Nephron progenitor cell (in vitro differentiated cells): ENCODE data around the gene SCAF8.

ENCODE experiments used
- DNase-seq: peaks from one replicate; pipeline ENCODE4 v3.0.0; 2021
- H3K27ac Mint-ChIP-seq: 2 replicates; pipeline ENCODE4 v1.8.0; 2021; ENCODE audit warnings: mild to moderate bottlenecking, moderate library complexity, mixed read lengths
- H3K27me3 Mint-ChIP-seq: 2 replicates; pipeline ENCODE4 v1.8.0; 2021; ENCODE audit warnings: mild to moderate bottlenecking, low read depth, mixed read lengths; ENCODE audit not compliant: poor library complexity
- H3K36me3 Mint-ChIP-seq: 2 replicates; pipeline ENCODE4 v1.8.0; 2021; ENCODE audit warnings: low read depth, mixed read lengths
- H3K4me1 Mint-ChIP-seq: 2 replicates; pipeline ENCODE4 v1.8.0; 2021; ENCODE audit warnings: mixed read lengths
- H3K4me3 Mint-ChIP-seq: 2 replicates; pipeline ENCODE4 v1.8.0; 2021; ENCODE audit warnings: mild to moderate bottlenecking, moderate library complexity, mixed read lengths
- H3K9me3 Mint-ChIP-seq: 2 replicates; pipeline ENCODE4 v1.8.0; 2021; ENCODE audit warnings: mild to moderate bottlenecking, moderate library complexity, mixed read lengths
- CTCF ChIP-seq: fragments of 200-600 bp; sonication (generic); IDR thresholded peaks from 2 replicates; pipeline ENCODE4 v1.5.0; 2021; ENCODE audit warnings: antibody characterized with exemption

Gene SCAF8

DNA sequence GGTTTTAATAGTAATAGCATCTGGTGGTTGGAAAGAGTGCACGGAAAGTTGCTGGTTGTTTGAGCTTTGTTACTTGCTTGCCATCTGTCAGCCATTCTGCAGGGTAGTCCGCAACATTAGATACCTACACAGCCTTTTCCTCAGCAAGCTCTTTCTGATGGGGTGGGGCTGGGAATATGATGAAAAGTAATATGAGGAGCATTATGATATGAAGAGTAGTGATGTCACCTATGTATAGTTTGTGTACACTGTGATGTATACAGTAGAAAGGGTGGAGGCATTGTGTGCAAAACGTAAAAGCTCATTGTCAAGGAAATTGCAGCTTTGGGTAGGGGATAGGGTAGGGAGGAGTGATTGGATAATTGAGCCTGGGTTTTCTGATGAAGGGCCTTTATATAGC is 16.1 kb downstream of the SCAF8 start:
- no peak overlapping the region for H3K27ac Mint-ChIP-seq
- peaks cover 8% of the 10 kb centered on the region for H3K9me3 Mint-ChIP-seq
- DNase-seq, result no peak
- no peak overlapping the region for H3K4me3 Mint-ChIP-seq
- no peak for TF ChIP-seq CTCF
- no peaks in the 10 kb centered on the region for H3K27me3 Mint-ChIP-seq
- no peaks in the 10 kb centered on the region for H3K4me1 Mint-ChIP-seq
- peaks cover 72% of the 10 kb centered on the region for H3K36me3 Mint-ChIP-seq

DNA sequence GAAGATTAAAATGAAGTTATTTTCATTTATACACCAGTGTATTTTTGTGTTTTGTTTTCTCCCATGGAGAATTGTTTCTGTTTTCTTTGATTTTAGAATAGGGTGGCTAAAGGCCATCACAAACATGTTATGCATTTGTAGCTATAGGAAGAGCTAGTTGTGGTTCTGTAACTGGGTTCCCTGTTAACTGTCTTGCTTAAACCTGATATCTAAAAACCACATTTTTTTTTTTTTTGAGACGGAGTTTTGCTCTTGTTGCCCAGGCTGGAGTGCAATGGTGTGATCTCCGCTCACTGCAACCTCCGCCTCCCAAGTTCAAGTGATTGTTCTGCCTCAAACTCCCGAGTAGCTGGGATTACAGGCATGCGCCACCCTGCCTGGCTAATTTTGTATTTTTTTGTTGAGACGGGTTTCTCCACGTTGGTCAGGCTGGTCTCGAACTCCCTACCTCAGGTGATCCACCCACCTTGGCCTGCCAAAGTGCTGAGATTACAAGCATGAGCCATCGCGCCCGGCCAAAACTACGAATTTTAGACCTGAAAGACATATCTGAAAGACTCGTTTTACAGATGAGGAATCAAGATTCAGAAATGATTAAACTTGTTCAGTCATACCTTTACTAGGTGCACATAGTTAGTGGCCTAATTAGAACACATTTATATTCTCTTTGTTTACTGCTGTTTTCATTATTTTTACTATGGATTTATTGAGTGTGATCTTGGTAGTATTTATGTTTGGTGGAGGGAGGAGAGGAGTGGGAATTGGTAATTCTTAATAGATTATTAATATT is 18.0 kb downstream of the SCAF8 start:
- DNase-seq, result no peak
- Mint-ChIP-seq H3K27me3 (no peaks in the 10 kb centered on the region), H3K9me3 (peaks cover 8% of the 10 kb centered on the region), H3K4me1 (no peaks in the 10 kb centered on the region), H3K36me3 (peaks cover 68% of the 10 kb centered on the region), H3K4me3 (no peak overlapping the region), H3K27ac (peak overlapping the region; percentile 87)
- no peak for TF ChIP-seq CTCF

DNA sequence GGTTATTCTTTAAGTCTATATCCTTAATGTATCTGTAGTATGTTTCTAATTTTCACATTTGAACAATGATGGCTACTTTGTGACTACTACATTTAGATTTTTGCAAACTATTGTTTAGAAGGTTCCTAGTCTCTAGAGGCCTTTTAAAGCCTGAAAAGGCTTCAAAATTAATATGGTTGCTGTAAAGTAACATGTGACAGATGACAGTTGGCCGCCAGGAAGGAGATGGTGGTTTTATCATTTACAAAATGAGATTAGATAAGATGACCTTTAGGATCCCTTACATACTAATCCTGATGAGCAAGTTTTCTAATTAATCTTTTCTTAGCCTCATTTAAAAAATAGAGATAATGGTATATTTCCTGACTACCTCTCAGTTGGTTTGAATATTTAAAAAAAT is 18.8 kb downstream of the SCAF8 start:
- Mint-ChIP-seq H3K9me3 (peaks cover 8% of the 10 kb centered on the region), H3K4me1 (no peaks in the 10 kb centered on the region), H3K4me3 (no peak overlapping the region), H3K27me3 (no peaks in the 10 kb centered on the region), H3K27ac (no peak overlapping the region), H3K36me3 (peaks cover 63% of the 10 kb centered on the region)
- TF ChIP-seq CTCF, result no peak
- no peak for DNase-seq

GRCh38 chr6:154754152-154754551 is 20.9 kb downstream of the SCAF8 start:
- Mint-ChIP-seq H3K27me3 (no peaks in the 10 kb centered on the region), H3K4me1 (peaks cover 15% of the 10 kb centered on the region), H3K9me3 (peaks cover 11% of the 10 kb centered on the region), H3K4me3 (no peak overlapping the region), H3K27ac (peak overlapping the region; percentile 81), H3K36me3 (peaks cover 67% of the 10 kb centered on the region)
- no peak for TF ChIP-seq CTCF
- DNase-seq, result no peak

- Mint-ChIP-seq H3K9me3 (peaks cover 15% of the 10 kb centered on the region), H3K4me3 (no peak overlapping the region), H3K27me3 (peaks cover 3% of the 10 kb centered on the region), H3K4me1 (peaks cover 15% of the 10 kb centered on the region), H3K36me3 (peaks cover 57% of the 10 kb centered on the region), H3K27ac (peak overlapping the region; percentile 93)
- no peak for DNase-seq
- no peak for TF ChIP-seq CTCF
Measured at GRCh38 chr6:154757352-154758050, 24.3 kb downstream of the SCAF8 start.
